ENCODE measurements around the gene ISM2. TPM values are rescaled to one million over a fixed set of nuclear protein-coding genes. Genes with fewer than 3 reads are reported as not detected.
A peak's percentile ranks its signal among the peaks of the same experiment; 100 is the strongest.

The ISM2 gene
- total and polyA plus RNA-seq, 2 of the 8 experiments (the other 6 are each of a cell fraction or from before 2014, with no cell fraction given) = 0.52 to 0.79 TPM

GRCh38 chr14:77485256-77485655, 13.4 kb downstream of the ISM2 start:
- no peak overlapping the region for H3K14ac ChIP-seq (ENCODE audit: insufficient read length)
- no peak overlapping the region for H3K4ac ChIP-seq (replicated peaks; ENCODE audit: insufficient read length, low read depth, low read length)
- no peak overlapping the region for H2BK15ac ChIP-seq (ENCODE audit: low read length)
- H2AFZ ChIP-seq (ENCODE audit: low read length) = no peak overlapping the region
- no peaks in the 10 kb centered on the region; a peak in 1 of 7 replicates for H3K4me1 ChIP-seq (replicated peaks in 1 of 4; ENCODE audit: control insufficient read depth in 3 of 4, insufficient read depth in 4 of 4, low read length in 3 of 4)
- H2BK20ac ChIP-seq (ENCODE audit: low read length) = no peak overlapping the region
- no peaks in the 10 kb centered on the region for H3K79me2 ChIP-seq (ENCODE audit: control insufficient read depth in 1 of 2, insufficient read depth in 2 of 2, low read length in 2 of 2)
- H3K4me3 ChIP-seq (ENCODE audit: extremely low read depth in 1 of 4, insufficient read depth in 2 of 4, low read depth in 3 of 4, low read length in 4 of 4) = no peak overlapping the region
- H3K9ac ChIP-seq (replicated peaks in 1 of 4; ENCODE audit: extremely low read depth in 1 of 4, low read depth in 3 of 4, low read length in 3 of 4) = no peak overlapping the region
- H4K8ac ChIP-seq (ENCODE audit: extremely low read depth, insufficient read depth, low read length) = peak overlapping the region; percentile 35; the same call in 1 of the 2 replicates
- H3K23ac ChIP-seq (ENCODE audit: insufficient read length) = no peak overlapping the region
- POLR2A ChIA-PET (ENCODE audit: partially characterized antibody) = no interaction called here
- H3K27ac ChIP-seq (ENCODE audit: low read depth, low read length) = no peak overlapping the region
- 95% methylated on average over 3 of the region's 3 CpGs; no CpG with 5 or more reads in 1 of the 2 experiments for WGBS, 2 experiments (ENCODE audit: extremely low coverage in 1 of 2, insufficient coverage in 1 of 2, insufficient read length in 1 of 2, insufficient replicate concordance in 2 of 2, low coverage in 1 of 2, low lambda C conversion rate in 2 of 2, missing lambda C conversion rate in 1 of 2)
- no peak overlapping the region for H3K4me2 ChIP-seq (ENCODE audit: insufficient read depth in 1 of 2, low read depth in 2 of 2, low read length in 2 of 2)
- H3K27me3 ChIP-seq (replicated peaks in 1 of 4; ENCODE audit: control insufficient read depth in 3 of 4, extremely low read depth in 1 of 4, insufficient read depth in 3 of 4, low read length in 3 of 4) = no peaks in the 10 kb centered on the region
- no peak overlapping the region for H2BK12ac ChIP-seq (ENCODE audit: low read depth, low read length)
- no peaks in the 10 kb centered on the region for H4K20me1 ChIP-seq (replicated peaks in 1 of 2; ENCODE audit: control insufficient read depth in 1 of 2, insufficient read depth in 2 of 2, low read length in 2 of 2)
- no peak overlapping the region for H4K5ac ChIP-seq (ENCODE audit: insufficient read length, low read depth, low read length)
- no peaks in the 10 kb centered on the region for H3K79me1 ChIP-seq (ENCODE audit: low read depth, low read length)
- H3K9me3 ChIP-seq (ENCODE audit: insufficient read depth in 2 of 2, low read depth in 1 of 2, low read length in 1 of 2) = no peaks in the 10 kb centered on the region
- H3K56ac ChIP-seq (replicated peaks; ENCODE audit: insufficient read length, low read depth, low read length) = no peak overlapping the region
- H2AK5ac ChIP-seq (ENCODE audit: low read depth, low read length) = no peak overlapping the region
- no peak overlapping the region for H2BK120ac ChIP-seq (replicated peaks; ENCODE audit: low read depth, low read length)
- H3K18ac ChIP-seq (ENCODE audit: extremely low read depth, low read length) = no peak overlapping the region
- DNase-seq (ENCODE audit: low read depth in 1 of 2, low spot score in 2 of 2) (no peak), FAIRE-seq (no peak)
- CTCF ChIA-PET (ENCODE audit: partially characterized antibody) = no interaction called here
- H3K23me2 ChIP-seq (ENCODE audit: low read depth, low read length) = no peaks in the 10 kb centered on the region
- H4K91ac ChIP-seq (replicated peaks; ENCODE audit: insufficient read length, low read length) = no peak overlapping the region
- H3K36me3 ChIP-seq (ENCODE audit: control insufficient read depth in 2 of 4, insufficient read depth in 4 of 4, low read length in 3 of 4) = no peaks in the 10 kb centered on the region; a peak in 1 of 8 replicates
- no peak overlapping the region for H2BK5ac ChIP-seq (ENCODE audit: low read depth, low read length)
- no peak for TF ChIP-seq CREB1 (IDR thresholded peaks at IDR 0.05)
- TF ChIP-seq CTCF (IDR thresholded peaks at IDR 0.05; ENCODE audit: control extremely low read depth in 1 of 3, insufficient read depth in 1 of 3, low read depth in 1 of 3, low read length in 3 of 3) = no peak
- TF ChIP-seq BACH1 (IDR thresholded peaks at IDR 0.05; ENCODE audit: low read length) = no peak
- TF ChIP-seq EP300 (IDR thresholded peaks at IDR 0.05; ENCODE audit: borderline replicate concordance in 1 of 2, low read depth in 2 of 2, low read length in 2 of 2) = no peak
- no peak for TF ChIP-seq SIX5 (IDR thresholded peaks at IDR 0.05; ENCODE audit: low read depth, low read length)
- no peak for TF ChIP-seq RXRA (IDR thresholded peaks at IDR 0.05; ENCODE audit: insufficient read depth, low read depth, low read length)
- TF ChIP-seq ATF3 (IDR thresholded peaks at IDR 0.05; ENCODE audit: insufficient read depth, low read depth, low read length) = no peak
- no peak for TF ChIP-seq RNF2 (IDR thresholded peaks at IDR 0.05; ENCODE audit: borderline replicate concordance, low read depth, low read length, missing control alignments, poor library complexity, severe bottlenecking)
- TF ChIP-seq NRF1 (IDR thresholded peaks at IDR 0.05; ENCODE audit: low read depth, low read length) = no peak
- no peak for TF ChIP-seq NANOG (IDR thresholded peaks at IDR 0.05; ENCODE audit: insufficient read depth, low read depth, low read length, poor library complexity, severe bottlenecking)

All from H1 (cell line).